ENCODE data around the gene PIGT.

GRCh38 chr20:45440891-45441685 lies 25.1 kb downstream of the PIGT start:
- no peak for TF ChIP-seq CTCF (IDR thresholded peaks at IDR 0.05)
- no peak for TF ChIP-seq POLR2A (IDR thresholded peaks at IDR 0.05)
- TF ChIP-seq EP300 (IDR thresholded peaks at IDR 0.05): no peak
